Raji (cell line): ENCODE data around the gene P2RX3.

Experiments used
- POLR2A ChIP-seq: IDR thresholded peaks from 2 replicates; pipeline ENCODE4 v1.6.1; 2011; ENCODE audit warnings: low read depth, low read length, control low read depth; ENCODE audit not compliant: insufficient read depth

Gene P2RX3

GRCh38 chr11:57387289-57388030 lies 49.3 kb downstream of the P2RX3 start:
- no peak for TF ChIP-seq POLR2A

GRCh38 chr11:57390535-57390934 lies 52.4 kb downstream of the P2RX3 start, which contains the start of gene PRG2:
TSS of gene PRG2 (minus strand) at chr11:57390650. CDS start at chr11:57389944, 706 bp downstream.
- TF ChIP-seq POLR2A = no peak

GRCh38 chr11:57391111-57391510 lies 53.0 kb downstream of the P2RX3 start:
- no peak for TF ChIP-seq POLR2A

GRCh38 chr11:57391539-57391938 lies 53.4 kb downstream of the P2RX3 start:
- TF ChIP-seq POLR2A = no peak

- no peak for TF ChIP-seq POLR2A
These were observed 54.1 kb downstream of the P2RX3 start for GRCh38 chr11:57392066-57392762.

GRCh38 chr11:57392763-57393105 lies 54.6 kb downstream of the P2RX3 start:
- no peak for TF ChIP-seq POLR2A

- no peak for TF ChIP-seq POLR2A
These were observed 56.2 kb downstream of the P2RX3 start for GRCh38 chr11:57394203-57394965.

GRCh38 chr11:57395905-57396623 lies 57.9 kb downstream of the P2RX3 start:
- TF ChIP-seq POLR2A = no peak

GRCh38 chr11:57396744-57397143 lies 58.6 kb downstream of the P2RX3 start:
- no peak for TF ChIP-seq POLR2A

- no peak for TF ChIP-seq POLR2A
These were observed 59.3 kb downstream of the P2RX3 start for GRCh38 chr11:57397394-57397990.

- no peak for TF ChIP-seq POLR2A
These were observed 61.1 kb downstream of the P2RX3 start for GRCh38 chr11:57399221-57399620.

GRCh38 chr11:57399972-57400578 lies 61.9 kb downstream of the P2RX3 start:
- TF ChIP-seq POLR2A = no peak

GRCh38 chr11:57402188-57403002 lies 64.2 kb downstream of the P2RX3 start:
- TF ChIP-seq POLR2A = no peak

GRCh38 chr11:57403802-57404147 lies 65.6 kb downstream of the P2RX3 start:
- TF ChIP-seq POLR2A = no peak
